Transverse colon (tissue), 4 donors: ENCODE data around the gene FLNA. TPM values are rescaled to one million over a fixed set of nuclear protein-coding genes. Genes with fewer than 3 reads are reported as not detected.
A peak's percentile ranks its signal among the peaks of the same experiment; 100 is the strongest.

ENCODE experiments used
- DNase-seq: peaks from one replicate; pipeline ENCODE4 v3.0.0-alpha.2; 2019
- H3K27ac ChIP-seq, 4 donors: fragments of 200-600 bp; sonication (generic); 2 replicates each; pipeline ENCODE4 v1.5.1; 2016 to 2018; ENCODE audit warnings: inconsistent platforms in 4 of 4
- H3K27me3 ChIP-seq: fragments of 200-600 bp; sonication (generic); 2 replicates; pipeline ENCODE4 v1.5.1; 2017; ENCODE audit warnings: inconsistent platforms
- H3K36me3 ChIP-seq, 4 donors: fragments of 200-600 bp; sonication (generic); 2 replicates each; pipeline ENCODE4 v1.5.1; 2017 to 2019; ENCODE audit warnings: inconsistent platforms in 4 of 4
- H3K4me1 ChIP-seq, 4 donors: fragments of 200-600 bp; sonication (generic); 2 replicates each; pipeline ENCODE4 v1.5.1; 2017 to 2020; ENCODE audit warnings: inconsistent platforms in 4 of 4
- H3K4me3 ChIP-seq, 4 donors: fragments of 200-600 bp; sonication (generic); 1 replicate in 1 of 4; 2 replicates in 3 of 4; pipeline versions ENCODE4 v1.5.1 to v1.6.1; 2017 to 2019; ENCODE audit warnings: inconsistent platforms in 4 of 4
- H3K9me3 ChIP-seq, 2 donors: fragments of 200-600 bp; sonication (generic); 2 replicates each; pipeline ENCODE4 v1.5.1; 2017 to 2019; ENCODE audit warnings: inconsistent platforms in 2 of 2
- EP300 ChIP-seq: sonication (generic); formaldehyde crosslinking; IDR thresholded peaks from one replicate; pipeline ENCODE4 v1.6.1; 2017; ENCODE audit warnings: antibody characterized with exemption, low read depth
- POLR2A ChIP-seq: fragments of 450-650 bp; IDR thresholded peaks from one replicate; pipeline ENCODE4 v1.6.1; 2016; ENCODE audit warnings: antibody characterized with exemption, mild to moderate bottlenecking, moderate library complexity
- POLR2AphosphoS5 ChIP-seq, 3 donors: sonication (generic); formaldehyde crosslinking; IDR thresholded peaks; one replicate each; pipeline ENCODE4 v1.6.1; 2016; ENCODE audit warnings: antibody characterized with exemption in 3 of 3
- WGBS, 2 donors: methylation state at CpG; one replicate each; pipeline ENCODE4 v1.1.5; 2018; ENCODE audit warnings: low coverage in 1 of 2; 5-methylcytosine and 5-hydroxymethylcytosine counted together
- in situ Hi-C, 4 donors: fragments of 200-750 bp; cut with MboI; loops; one replicate each; pipeline versions ENCODE4 v1.15.0 to v1.15.1; 2017; ENCODE audit warnings: low sequenced_read_pairs in 3 of 4, low pct_ligation_motif_present in 1 of 4, low pct_unique_long_range_greater_than_20kb in 1 of 4
- intact Hi-C: fragments of 100-400 bp; cut with DNase I; formaldehyde crosslinking; loops from one replicate; pipeline ENCODE4 v1.15.1; 2023; ENCODE audit warnings: low total_unique reads
- total RNA-seq, 4 donors: library from RNA; depleted of rRNA; stranded (reverse); fragments of >200 nt; gene quantifications; one replicate each; pipeline ENCODE4 v1.1.0, GENCODE V29; 2016
- TF ChIP-seq, protein P1 (sequence below), 5 experiments: fragments of 200-600 bp in 3 of 5; fragments of 450-650 bp in 2 of 5; sonication (generic) in 3 of 5; IDR thresholded peaks; 1 replicate in 2 of 5; 2 replicates in 3 of 5; pipeline ENCODE4 v1.5.1; 2016 to 2017; ENCODE audit warnings: antibody characterized with exemption in 5 of 5, inconsistent platforms in 3 of 5, mild to moderate bottlenecking in 2 of 5, moderate library complexity in 1 of 5

FLNA gene
- total RNA-seq, 4 donors from 2014 or later: 632 to 3,163 (median 1,262) TPM

DNA sequence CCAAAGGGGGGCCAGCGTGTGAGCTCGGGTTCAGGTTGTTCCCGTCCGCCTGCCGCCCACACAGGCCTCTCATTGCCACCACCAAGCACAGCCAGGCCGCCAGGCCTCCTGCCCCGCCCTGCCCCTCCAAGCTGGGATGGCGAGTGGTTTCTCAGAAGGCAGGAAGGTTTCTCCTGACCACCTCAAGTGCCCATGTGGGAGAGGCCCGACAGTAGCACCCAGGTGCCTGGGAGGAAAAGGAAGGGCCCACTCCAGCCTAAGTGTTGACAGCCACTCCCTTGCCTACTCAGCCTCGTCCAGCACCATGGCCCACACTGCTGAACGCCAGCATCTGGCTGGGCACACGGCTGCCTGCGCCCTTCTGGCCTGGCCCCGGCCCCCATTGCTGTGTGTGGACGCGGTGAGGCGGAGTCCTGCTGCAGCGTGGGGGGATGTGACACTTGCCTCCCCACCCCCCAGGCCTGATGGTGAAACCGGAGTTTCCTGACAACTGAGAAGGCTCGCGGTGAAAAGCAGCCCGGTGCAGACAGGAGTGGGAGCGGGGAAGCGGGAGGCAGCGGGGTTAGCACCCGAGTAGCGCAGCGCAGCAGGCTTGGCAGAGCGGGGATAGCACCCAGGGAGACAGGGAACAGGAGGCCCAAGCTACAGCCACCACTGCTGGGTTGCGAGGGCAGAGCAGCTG is 19.2 kb downstream of the FLNA start:
- TF ChIP-seq POLR2A: no peak
- TF ChIP-seq, protein P1, sequence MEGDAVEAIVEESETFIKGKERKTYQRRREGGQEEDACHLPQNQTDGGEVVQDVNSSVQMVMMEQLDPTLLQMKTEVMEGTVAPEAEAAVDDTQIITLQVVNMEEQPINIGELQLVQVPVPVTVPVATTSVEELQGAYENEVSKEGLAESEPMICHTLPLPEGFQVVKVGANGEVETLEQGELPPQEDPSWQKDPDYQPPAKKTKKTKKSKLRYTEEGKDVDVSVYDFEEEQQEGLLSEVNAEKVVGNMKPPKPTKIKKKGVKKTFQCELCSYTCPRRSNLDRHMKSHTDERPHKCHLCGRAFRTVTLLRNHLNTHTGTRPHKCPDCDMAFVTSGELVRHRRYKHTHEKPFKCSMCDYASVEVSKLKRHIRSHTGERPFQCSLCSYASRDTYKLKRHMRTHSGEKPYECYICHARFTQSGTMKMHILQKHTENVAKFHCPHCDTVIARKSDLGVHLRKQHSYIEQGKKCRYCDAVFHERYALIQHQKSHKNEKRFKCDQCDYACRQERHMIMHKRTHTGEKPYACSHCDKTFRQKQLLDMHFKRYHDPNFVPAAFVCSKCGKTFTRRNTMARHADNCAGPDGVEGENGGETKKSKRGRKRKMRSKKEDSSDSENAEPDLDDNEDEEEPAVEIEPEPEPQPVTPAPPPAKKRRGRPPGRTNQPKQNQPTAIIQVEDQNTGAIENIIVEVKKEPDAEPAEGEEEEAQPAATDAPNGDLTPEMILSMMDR (IDR thresholded peaks at IDR 0.05): no peak
- no peak for TF ChIP-seq EP300
- no peak for TF ChIP-seq POLR2AphosphoS5 (IDR thresholded peaks at IDR 0.05)
- Histone ChIP-seq H3K4me1 (peaks cover 0 to 11% (median 5%) of the 10 kb centered on the region in 4 donors), H3K27ac (peak overlapping the region; percentile 23 to 99 (median 64)), H3K9me3 (no peaks in the 10 kb centered on the region), H3K27me3 (no peaks in the 10 kb centered on the region), H3K4me3 (no peak overlapping the region), H3K36me3 (peaks cover 0 to 5% (median 0%) of the 10 kb centered on the region in 4 donors)
- WGBS, 2 donors: 83% methylated on average over 23 of the region's 30 CpGs; no CpG with 5 or more reads in 1 of the 2 donors
- in situ Hi-C loops: no loop called here
- intact Hi-C loops: no loop called here
- no peak for DNase-seq

DNA sequence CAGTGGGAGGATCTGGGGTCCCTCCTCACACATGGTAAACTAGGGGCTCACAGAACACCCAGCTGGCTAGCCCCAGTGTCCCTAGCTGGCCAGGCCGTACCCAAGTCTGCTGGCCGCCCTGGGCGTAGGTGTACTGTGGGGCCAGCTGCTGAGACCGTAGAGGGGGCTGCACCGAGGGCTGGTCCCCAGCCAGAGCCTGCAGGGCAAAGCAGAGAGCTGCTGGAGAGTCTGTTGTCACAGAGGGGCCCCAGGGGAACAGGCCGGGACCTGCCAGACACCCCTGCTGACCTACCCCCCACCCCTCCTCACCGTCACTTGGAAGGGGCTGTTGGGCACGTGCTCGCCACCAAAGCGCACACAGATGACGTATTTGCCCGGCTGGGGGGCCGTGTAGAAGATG is 19.9 kb downstream of the FLNA start:
- H3K9me3 ChIP-seq: no peaks in the 10 kb centered on the region
- TF ChIP-seq, protein P1 (IDR thresholded peaks at IDR 0.05): no peak
- no peak for TF ChIP-seq EP300
- no peak for TF ChIP-seq POLR2A
- no peak for TF ChIP-seq POLR2AphosphoS5 (IDR thresholded peaks at IDR 0.05)
- in situ Hi-C loops (no loop called here), intact Hi-C loops (loop anchor here (5.0 kb wide), 1 partner anchor 43 kb away; the partner anchor contains the start of gene RPL10)
- H3K4me1 ChIP-seq: peaks cover 0 to 11% (median 5%) of the 10 kb centered on the region in 4 donors
- H3K36me3 ChIP-seq: peaks cover 0 to 5% (median 0%) of the 10 kb centered on the region in 4 donors
- H3K4me3 ChIP-seq: no peak overlapping the region
- H3K27ac ChIP-seq: peak overlapping the region in 3 of 4 donors; percentile 58 to 99 (median 70)
- WGBS, 2 donors: 83% methylated on average over 13 of the region's 13 CpGs; no CpG with 5 or more reads in 1 of the 2 donors
- no peak for DNase-seq
- H3K27me3 ChIP-seq: no peaks in the 10 kb centered on the region

DNA sequence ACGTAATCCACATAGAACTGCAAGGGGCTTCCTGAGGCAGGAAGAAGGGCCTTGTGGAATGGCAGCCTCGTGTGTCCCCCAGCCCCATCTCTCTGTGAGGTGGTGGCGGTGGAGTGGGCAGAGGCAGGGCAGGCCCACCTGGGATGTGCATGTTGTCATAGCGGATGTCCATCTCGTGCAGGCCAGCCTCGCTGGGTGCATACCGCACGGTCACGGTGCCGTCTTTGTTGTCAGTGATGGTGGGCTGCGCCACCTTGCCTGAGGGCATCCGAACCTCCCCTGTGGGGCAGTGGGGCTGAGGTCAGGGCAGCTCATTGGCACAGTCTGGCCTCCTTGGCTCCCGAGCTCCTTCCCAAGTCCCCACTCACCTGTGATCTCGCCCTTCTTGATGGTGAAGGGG is 20.4 kb downstream of the FLNA start:
- peaks cover 0 to 5% (median 0%) of the 10 kb centered on the region in 4 donors for H3K36me3 ChIP-seq
- TF ChIP-seq POLR2A (no peak), EP300 (no peak), POLR2AphosphoS5 (IDR thresholded peaks at IDR 0.05) (peak in 1 of 3 donors; percentile 31)

DNA sequence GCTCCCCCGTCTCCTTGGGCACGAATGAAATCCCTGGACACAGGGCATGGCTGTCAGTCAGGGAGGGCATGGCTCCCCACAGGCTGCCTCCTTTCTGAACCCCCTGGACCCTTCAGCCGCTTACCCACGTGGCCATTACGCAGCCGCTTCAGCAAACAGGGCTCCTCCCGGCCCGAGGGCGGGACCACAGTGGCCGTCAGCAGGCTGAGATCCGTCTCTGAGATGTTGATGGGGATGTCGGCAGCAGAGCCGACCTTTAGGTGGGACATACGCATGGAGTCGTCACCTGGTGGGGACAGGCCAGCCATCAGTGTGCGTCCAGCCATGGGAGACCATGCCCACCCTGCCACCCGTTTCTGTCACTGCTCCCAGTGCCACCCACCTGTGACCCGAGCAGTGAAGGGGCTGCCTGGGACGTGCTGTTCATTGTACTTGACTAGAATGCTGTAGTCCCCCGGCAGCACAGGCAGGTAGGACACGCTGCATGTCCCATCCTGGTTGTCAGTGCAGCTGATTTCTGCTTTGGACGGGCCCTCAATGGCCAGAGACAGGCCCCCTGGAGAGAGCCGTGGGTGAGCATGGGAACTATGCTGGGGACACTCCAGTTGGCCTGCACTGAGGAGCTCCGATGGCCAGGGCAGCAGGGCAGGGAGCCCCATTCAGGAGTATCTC is 21.1 kb downstream of the FLNA start:
- Histone ChIP-seq H3K4me1 (peaks cover 0 to 11% (median 5%) of the 10 kb centered on the region in 4 donors), H3K36me3 (peaks cover 0 to 5% (median 0%) of the 10 kb centered on the region in 4 donors), H3K4me3 (no peak overlapping the region), H3K27me3 (no peaks in the 10 kb centered on the region), H3K27ac (peak overlapping the region in 3 of 4 donors; percentile 58 to 99 (median 70)), H3K9me3 (no peaks in the 10 kb centered on the region)
- TF ChIP-seq, protein P1 (IDR thresholded peaks at IDR 0.05): no peak
- TF ChIP-seq POLR2AphosphoS5 (IDR thresholded peaks at IDR 0.05) (no peak), EP300 (no peak), POLR2A (no peak)
- intact Hi-C loops (loop anchor here (5.0 kb wide), 1 partner anchor 44 kb away; the partner anchor contains the start of gene RPL10), in situ Hi-C loops (no loop called here)
- 80% methylated on average over 18 of the region's 24 CpGs; no CpG with 5 or more reads in 1 of the 2 donors for WGBS, 2 donors
- no peak for DNase-seq

More for the DNA sequence above, 20.4 kb downstream of the FLNA start:
- H3K4me1 ChIP-seq: peaks cover 0 to 11% (median 5%) of the 10 kb centered on the region in 4 donors
- H3K27me3 ChIP-seq: no peaks in the 10 kb centered on the region
- no peak for DNase-seq
- intact Hi-C loops (loop anchor here (5.0 kb wide), 1 partner anchor 43 kb away; the partner anchor contains the start of gene RPL10), in situ Hi-C loops (no loop called here)
- H3K27ac ChIP-seq: peak overlapping the region in 3 of 4 donors; percentile 58 to 99 (median 70)
- H3K4me3 ChIP-seq: no peak overlapping the region
- no peaks in the 10 kb centered on the region for H3K9me3 ChIP-seq
- 77% methylated on average over 8 of the region's 14 CpGs; no CpG with 5 or more reads in 1 of the 2 donors for WGBS, 2 donors
